Measurements from ENCODE around the gene LIPG. TPM values are rescaled to one million over a fixed set of nuclear protein-coding genes. Genes with fewer than 3 reads are reported as not detected.
A peak's percentile ranks its signal among the peaks of the same experiment; 100 is the strongest.

Gene LIPG
- total and polyA plus RNA-seq, 2 of the 13 experiments (the other 11 are each of a cell fraction or from before 2014, with no cell fraction given): 0.96 to 10.8 TPM

DNA sequence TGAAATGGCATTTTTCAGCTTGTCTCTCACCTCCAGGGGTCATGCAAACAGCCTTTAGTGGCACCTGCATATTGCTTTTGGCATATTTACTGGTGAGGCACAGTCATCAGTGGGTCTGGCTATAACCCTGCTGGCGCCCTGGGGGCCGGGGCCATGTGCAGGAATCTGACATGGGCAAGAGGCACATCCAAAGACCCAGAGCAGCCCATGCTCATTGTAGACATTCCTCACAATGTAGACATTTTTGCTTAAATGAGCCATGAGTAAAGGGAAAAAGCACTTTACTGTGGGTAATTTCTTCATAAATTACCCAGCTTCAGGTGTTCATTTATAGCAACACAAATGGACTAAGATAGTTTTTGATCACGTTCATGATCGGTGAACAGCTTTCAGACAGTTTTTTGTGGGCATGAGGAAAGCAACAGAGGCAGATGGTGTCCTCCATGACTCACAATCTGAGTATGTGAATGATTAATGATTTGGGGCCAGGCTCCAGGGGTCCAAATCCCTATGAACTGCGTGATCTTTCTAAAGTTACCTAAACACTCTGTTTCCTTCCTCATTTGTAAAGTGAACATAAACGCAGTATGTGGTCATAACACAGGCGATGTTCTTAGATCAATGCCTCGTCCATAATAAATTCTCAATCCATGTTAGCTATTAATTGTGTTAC is 85.8 kb downstream of the LIPG start:
- Histone ChIP-seq H4K20me1 (ENCODE audit: insufficient read depth, low read length) (no peaks in the 10 kb centered on the region), H3K9me3 (ENCODE audit: low read length) (no peaks in the 10 kb centered on the region), H3K4me2 (ENCODE audit: low read depth, low read length) (no peak overlapping the region), H3K27me3 (ENCODE audit: control insufficient read depth in 1 of 2, insufficient read depth in 2 of 2, low read length in 2 of 2) (peaks cover 1 to 10% of the 10 kb centered on the region in 2 experiments; a peak in 3 of 5 replicates), H3K79me2 (ENCODE audit: insufficient read depth, low read length) (no peaks in the 10 kb centered on the region), H3K9ac (ENCODE audit: insufficient read depth, low read depth, low read length) (no peak overlapping the region), H3K36me3 (replicated peaks in 1 of 2; ENCODE audit: control insufficient read depth in 1 of 2, insufficient read depth in 2 of 2, low read length in 2 of 2) (no peaks in the 10 kb centered on the region), H3K4me1 (ENCODE audit: insufficient read depth, low read length) (peaks cover 36% of the 10 kb centered on the region), H3K4me3 (replicated peaks in 1 of 3; ENCODE audit: insufficient read depth in 1 of 3, low read depth in 2 of 3, low read length in 3 of 3) (no peak overlapping the region), H2AFZ (ENCODE audit: low read length) (no peak overlapping the region), H3K27ac (ENCODE audit: extremely low read length, insufficient read depth, low read length) (no peak overlapping the region)
- TF ChIP-seq FOSL2 (CRISPR knock-in tag; IDR thresholded peaks at IDR 0.05): peak; percentile 40; the same call in 1 of the 2 replicates
- no peak for TF ChIP-seq PHF8 (CRISPR knock-in tag; IDR thresholded peaks at IDR 0.05)
- 39% methylated on average over 6 of the region's 8 CpGs for whole genome bisulfite sequencing (ENCODE audit: low lambda C conversion rate)
- ATAC-seq (no peak), DNase-seq (ENCODE audit: low spot score) (no peak), FAIRE-seq (no peak)
- POLR2A ChIA-PET: interaction anchor here (1.7 kb wide), 1 partner anchor 19 kb away, joined by 3 read pairs; no protein-coding TSS in a partner anchor
- CTCF ChIA-PET (ENCODE audit: low intra/inter-chr PET ratio, low total read pairs): no interaction called here
- intact Hi-C loops (cut with micrococcal nuclease; ENCODE audit: unreplicated experiment): no loop called here
- in situ Hi-C loops (cut with HindIII; ENCODE audit: extremely low pct_ligation_motif_present, low pct_unique_long_range_greater_than_20kb): no loop called here
- BruUV-seq (replicated peaks): no TSS peak

DNA sequence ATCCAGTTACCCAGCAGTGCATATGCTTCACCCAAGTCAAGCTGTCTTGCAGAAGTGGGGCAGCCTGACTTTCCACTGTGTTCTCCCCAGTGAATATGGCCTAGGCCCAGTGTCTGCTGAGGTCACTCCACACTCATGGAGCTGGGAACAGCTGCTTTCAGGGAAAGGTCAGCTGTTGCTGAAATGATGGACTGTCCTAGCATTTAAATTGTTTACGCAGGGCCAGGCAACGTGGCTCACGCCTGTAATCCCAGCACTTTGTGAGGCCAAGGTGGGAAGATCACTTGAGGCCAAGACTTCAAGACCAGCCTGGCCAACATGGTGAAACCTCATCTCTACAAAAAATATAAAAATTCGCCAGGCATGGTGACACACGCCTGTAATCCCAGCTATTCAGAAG is 86.5 kb downstream of the LIPG start:
- no peak overlapping the region for H3K27ac ChIP-seq (ENCODE audit: extremely low read length, insufficient read depth, low read length)
- no peak overlapping the region for H2AFZ ChIP-seq (ENCODE audit: low read length)
- BruUV-seq (replicated peaks): no TSS peak
- no peak overlapping the region for H3K9ac ChIP-seq (ENCODE audit: insufficient read depth, low read depth, low read length)
- no peak for DNase-seq (ENCODE audit: low spot score)
- no peak for TF ChIP-seq ZNF607 (CRISPR knock-in tag; IDR thresholded peaks at IDR 0.05; ENCODE audit: borderline replicate concordance)
- no peak for TF ChIP-seq RBM22 (optimal IDR thresholded peaks at IDR 0.05; ENCODE audit: low read length)
- no peak for TF ChIP-seq MIER3 (CRISPR knock-in tag; IDR thresholded peaks at IDR 0.05; ENCODE audit: borderline replicate concordance)
- TF ChIP-seq, protein P1, sequence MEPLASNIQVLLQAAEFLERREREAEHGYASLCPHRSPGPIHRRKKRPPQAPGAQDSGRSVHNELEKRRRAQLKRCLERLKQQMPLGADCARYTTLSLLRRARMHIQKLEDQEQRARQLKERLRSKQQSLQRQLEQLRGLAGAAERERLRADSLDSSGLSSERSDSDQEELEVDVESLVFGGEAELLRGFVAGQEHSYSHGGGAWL (CRISPR knock-in tag; IDR thresholded peaks at IDR 0.05): no peak
- no peak for TF ChIP-seq SRSF9 (IDR thresholded peaks at IDR 0.05; ENCODE audit: borderline replicate concordance, insufficient read depth, low read depth, low read length, poor library complexity, severe bottlenecking)
- no peak for TF ChIP-seq ZNF543 (CRISPR knock-in tag; IDR thresholded peaks at IDR 0.05)
- peaks cover 36% of the 10 kb centered on the region for H3K4me1 ChIP-seq (ENCODE audit: insufficient read depth, low read length)
- in situ Hi-C loops (cut with HindIII; ENCODE audit: extremely low pct_ligation_motif_present, low pct_unique_long_range_greater_than_20kb) (no loop called here), intact Hi-C loops (cut with micrococcal nuclease; ENCODE audit: unreplicated experiment) (no loop called here)
- no peak overlapping the region for H3K4me3 ChIP-seq (replicated peaks in 1 of 3; ENCODE audit: insufficient read depth in 1 of 3, low read depth in 2 of 3, low read length in 3 of 3)
- POLR2A ChIA-PET: interaction anchor here (1.7 kb wide), 1 partner anchor 19 kb away, joined by 3 read pairs; no protein-coding TSS in a partner anchor
- no peak overlapping the region for H3K4me2 ChIP-seq (ENCODE audit: low read depth, low read length)
- H3K79me2 ChIP-seq (ENCODE audit: insufficient read depth, low read length): no peaks in the 10 kb centered on the region
- CTCF ChIA-PET (ENCODE audit: low intra/inter-chr PET ratio, low total read pairs): no interaction called here
- FAIRE-seq: no peak
- H3K27me3 ChIP-seq (ENCODE audit: control insufficient read depth in 1 of 2, insufficient read depth in 2 of 2, low read length in 2 of 2): peaks cover 1 to 10% of the 10 kb centered on the region in 2 experiments; a peak in 3 of 5 replicates
- no peak for ATAC-seq
- 37% methylated on average over 5 of the region's 5 CpGs for WGBS (ENCODE audit: low lambda C conversion rate)
- H3K9me3 ChIP-seq (ENCODE audit: low read length): no peaks in the 10 kb centered on the region
- H4K20me1 ChIP-seq (ENCODE audit: insufficient read depth, low read length): no peaks in the 10 kb centered on the region
- H3K36me3 ChIP-seq (replicated peaks in 1 of 2; ENCODE audit: control insufficient read depth in 1 of 2, insufficient read depth in 2 of 2, low read length in 2 of 2): no peaks in the 10 kb centered on the region

Other genes starting within 250 kb of the LIPG start
- gene DYM, start 101.4 kb upstream of the LIPG start, total RNA-seq (2016; rRNA removed; fragmentation: Illumina TruSeq; extraction: Trizol): 47.6 and 74.3 TPM in 2 replicates
- 51.6 and 72.0 TPM in 2 replicates for gene DYM, start 101.4 kb upstream of the LIPG start, polyA plus RNA-seq (2011; rRNA removed)
- 14.5 and 20.6 TPM in 2 replicates for gene C18orf32, start 74.8 kb upstream of the LIPG start, total RNA-seq (2016; rRNA removed; fragmentation: Illumina TruSeq; extraction: Trizol)
- 15.9 and 17.6 TPM in 2 replicates for gene C18orf32, start 74.8 kb upstream of the LIPG start, polyA plus RNA-seq (2011; rRNA removed)
- 2,087 and 2,639 TPM in 2 replicates for gene RPL17, start 69.6 kb upstream of the LIPG start, total RNA-seq (2016; rRNA removed; fragmentation: Illumina TruSeq; extraction: Trizol)
- gene RPL17, start 69.6 kb upstream of the LIPG start, polyA plus RNA-seq (2011; rRNA removed): 3,818 and 4,133 TPM in 2 replicates